Astrocyte (in vitro differentiated cells and primary cell): ENCODE measurements around the gene PRR35. TPM values are rescaled to one million over a fixed set of nuclear protein-coding genes. Genes with fewer than 3 reads are reported as not detected.

Experiments
- DNase-seq: peaks from one replicate; pipeline ENCODE4 v3.0.0-alpha.2; 2010; ENCODE audit warnings: low read depth
- FAIRE-seq: peaks from 2 replicates; lab custom pipeline; 2011; peaks lifted over from hg19 to GRCh38; lab: Jason Lieb, UNC
- H2AFZ ChIP-seq: 2 replicates; pipeline ENCODE4 v1.6.0; 2012; ENCODE audit warnings: low read depth, low read length, inconsistent platforms
- H3K27ac ChIP-seq: 2 replicates; pipeline ENCODE4 v1.5.1; 2011; ENCODE audit warnings: low read depth, low read length, inconsistent platforms
- H3K27me3 ChIP-seq: 2 replicates; pipeline ENCODE4 v1.6.0; 2011; ENCODE audit warnings: low read length, inconsistent platforms; ENCODE audit not compliant: insufficient read depth
- H3K36me3 ChIP-seq: 2 replicates; pipeline ENCODE4 v1.5.1; 2011; ENCODE audit warnings: low read length, inconsistent platforms; ENCODE audit not compliant: insufficient read depth
- H3K4me1 ChIP-seq: 2 replicates; pipeline ENCODE4 v1.5.1; 2011; ENCODE audit warnings: low read length, inconsistent platforms; ENCODE audit not compliant: insufficient read depth
- H3K4me2 ChIP-seq: 2 replicates; pipeline ENCODE4 v1.6.0; 2012; ENCODE audit warnings: low read length, inconsistent platforms
- H3K4me3 ChIP-seq: 2 replicates; pipeline ENCODE4 v1.5.1; 2011; ENCODE audit warnings: low read depth, mild to moderate bottlenecking, low read length, inconsistent platforms; ENCODE audit not compliant: insufficient read depth
- H3K79me2 ChIP-seq: 2 replicates; pipeline ENCODE4 v1.6.0; 2012; ENCODE audit warnings: mild to moderate bottlenecking, low read length, inconsistent platforms; ENCODE audit not compliant: insufficient read depth
- H3K9ac ChIP-seq: 2 replicates; pipeline ENCODE4 v1.6.0; 2012; ENCODE audit warnings: mild to moderate bottlenecking, low read length, inconsistent platforms
- H3K9me3 ChIP-seq: 2 replicates; pipeline ENCODE4 v1.5.1; 2012; ENCODE audit warnings: low read depth, mild to moderate bottlenecking, low read length, inconsistent platforms; ENCODE audit not compliant: insufficient read depth
- H4K20me1 ChIP-seq: 2 replicates; pipeline ENCODE4 v1.6.0; 2012; ENCODE audit warnings: low read length, inconsistent platforms; ENCODE audit not compliant: insufficient read depth
- H3K27ac Mint-ChIP-seq: one replicate; pipeline ENCODE4 v1.8.0; 2021; ENCODE audit warnings: mild to moderate bottlenecking, mixed read lengths; ENCODE audit not compliant: unreplicated experiment
- H3K27me3 Mint-ChIP-seq: one replicate; pipeline ENCODE4 v1.8.0; 2021; ENCODE audit warnings: low read depth, mixed read lengths; ENCODE audit not compliant: unreplicated experiment
- H3K36me3 Mint-ChIP-seq: one replicate; pipeline ENCODE4 v1.8.0; 2021; ENCODE audit warnings: low read depth, mixed read lengths; ENCODE audit not compliant: unreplicated experiment
- H3K4me1 Mint-ChIP-seq: one replicate; pipeline ENCODE4 v1.8.0; 2021; ENCODE audit warnings: low read depth, mixed read lengths; ENCODE audit not compliant: unreplicated experiment
- H3K4me3 Mint-ChIP-seq: one replicate; pipeline ENCODE4 v1.8.0; 2021; ENCODE audit warnings: mild to moderate bottlenecking, moderate library complexity, mixed read lengths; ENCODE audit not compliant: unreplicated experiment
- H3K9me3 Mint-ChIP-seq: one replicate; pipeline ENCODE4 v1.8.0; 2021; ENCODE audit warnings: mild to moderate bottlenecking, mixed read lengths; ENCODE audit not compliant: unreplicated experiment
- EZH2 ChIP-seq: IDR thresholded peaks from 2 replicates; pipeline ENCODE4 v1.6.1; 2012; ENCODE audit warnings: mild to moderate bottlenecking, low read length, inconsistent platforms; ENCODE audit not compliant: insufficient read depth
- total RNA-seq: library from RNA; stranded (reverse); gene quantifications from 2 replicates; pipeline ENCODE4 v1.2.1, GENCODE V29; 2021
- TF ChIP-seq, protein P1 (sequence below): IDR thresholded peaks from 2 replicates; pipeline ENCODE4 v1.5.1; 2011; ENCODE audit warnings: low read depth, mild to moderate bottlenecking, inconsistent platforms, low read length, moderate library complexity; ENCODE audit not compliant: insufficient read depth

Gene PRR35
- total RNA-seq, 1 donor from 2014 or later: 0.09 TPM

GRCh38 chr16:523097-523741, 37.0 kb upstream of the PRR35 start:
- no peak overlapping the region for H3K27ac ChIP-seq
- no peak for FAIRE-seq
- Mint-ChIP-seq H3K9me3 (no peaks in the 10 kb centered on the region), H3K4me1 (peaks cover 12% of the 10 kb centered on the region), H3K27me3 (no peaks in the 10 kb centered on the region), H3K4me3 (no peak overlapping the region), H3K36me3 (peaks cover 5% of the 10 kb centered on the region), H3K27ac (no peak overlapping the region)
- DNase-seq: no peak
- no peak overlapping the region for H2AFZ ChIP-seq
- no peak overlapping the region for H3K4me3 ChIP-seq
- H3K27me3 ChIP-seq: no peaks in the 10 kb centered on the region
- no peaks in the 10 kb centered on the region for H3K9me3 ChIP-seq
- peaks cover 22% of the 10 kb centered on the region for H3K4me1 ChIP-seq
- peaks cover 30% of the 10 kb centered on the region for H4K20me1 ChIP-seq
- H3K4me2 ChIP-seq: no peak overlapping the region
- TF ChIP-seq, protein P1, sequence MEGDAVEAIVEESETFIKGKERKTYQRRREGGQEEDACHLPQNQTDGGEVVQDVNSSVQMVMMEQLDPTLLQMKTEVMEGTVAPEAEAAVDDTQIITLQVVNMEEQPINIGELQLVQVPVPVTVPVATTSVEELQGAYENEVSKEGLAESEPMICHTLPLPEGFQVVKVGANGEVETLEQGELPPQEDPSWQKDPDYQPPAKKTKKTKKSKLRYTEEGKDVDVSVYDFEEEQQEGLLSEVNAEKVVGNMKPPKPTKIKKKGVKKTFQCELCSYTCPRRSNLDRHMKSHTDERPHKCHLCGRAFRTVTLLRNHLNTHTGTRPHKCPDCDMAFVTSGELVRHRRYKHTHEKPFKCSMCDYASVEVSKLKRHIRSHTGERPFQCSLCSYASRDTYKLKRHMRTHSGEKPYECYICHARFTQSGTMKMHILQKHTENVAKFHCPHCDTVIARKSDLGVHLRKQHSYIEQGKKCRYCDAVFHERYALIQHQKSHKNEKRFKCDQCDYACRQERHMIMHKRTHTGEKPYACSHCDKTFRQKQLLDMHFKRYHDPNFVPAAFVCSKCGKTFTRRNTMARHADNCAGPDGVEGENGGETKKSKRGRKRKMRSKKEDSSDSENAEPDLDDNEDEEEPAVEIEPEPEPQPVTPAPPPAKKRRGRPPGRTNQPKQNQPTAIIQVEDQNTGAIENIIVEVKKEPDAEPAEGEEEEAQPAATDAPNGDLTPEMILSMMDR: no peak
- TF ChIP-seq EZH2: no peak
- no peak overlapping the region for H3K9ac ChIP-seq
- peaks cover 35% of the 10 kb centered on the region for H3K79me2 ChIP-seq
- H3K36me3 ChIP-seq: peaks cover 3% of the 10 kb centered on the region

GRCh38 chr16:524274-525040, 35.7 kb upstream of the PRR35 start:
- no peak for FAIRE-seq
- Mint-ChIP-seq H3K27me3 (no peaks in the 10 kb centered on the region), H3K27ac (peak overlapping the region; percentile 53), H3K4me1 (peaks cover 12% of the 10 kb centered on the region), H3K4me3 (no peak overlapping the region), H3K9me3 (no peaks in the 10 kb centered on the region), H3K36me3 (peaks cover 4% of the 10 kb centered on the region)
- no peaks in the 10 kb centered on the region for H3K27me3 ChIP-seq
- H2AFZ ChIP-seq: no peak overlapping the region
- H3K36me3 ChIP-seq: peaks cover 3% of the 10 kb centered on the region
- no peak overlapping the region for H3K4me3 ChIP-seq
- H4K20me1 ChIP-seq: peaks cover 42% of the 10 kb centered on the region
- H3K27ac ChIP-seq: peak overlapping the region; percentile 65
- H3K9me3 ChIP-seq: no peaks in the 10 kb centered on the region
- H3K9ac ChIP-seq: peak overlapping the region; percentile 95
- peaks cover 31% of the 10 kb centered on the region for H3K4me1 ChIP-seq
- peak overlapping the region; percentile 89 for H3K4me2 ChIP-seq
- TF ChIP-seq EZH2: no peak
- TF ChIP-seq, protein P1: no peak
- no peak for DNase-seq
- peaks cover 47% of the 10 kb centered on the region for H3K79me2 ChIP-seq
